Kidney epithelial cell (primary cell): ENCODE data around the gene KCNE4. TPM values are rescaled to one million over a fixed set of nuclear protein-coding genes. Genes with fewer than 3 reads are reported as not detected.

Experiments
- DNase-seq: peaks from one replicate; pipeline ENCODE4 v3.0.0-alpha.2; 2010; ENCODE audit warnings: low read depth
- H3K27me3 ChIP-seq: 2 replicates; pipeline ENCODE4 v1.6.0; 2011; ENCODE audit warnings: low read length; ENCODE audit not compliant: control insufficient read depth, insufficient read depth
- H3K36me3 ChIP-seq: 2 replicates; pipeline ENCODE4 v1.5.1; 2011; ENCODE audit warnings: low read length; ENCODE audit not compliant: control insufficient read depth, insufficient read depth
- H3K4me3 ChIP-seq: 2 replicates; pipeline ENCODE4 v1.5.1; 2011; ENCODE audit warnings: low read depth, mild to moderate bottlenecking, control low read depth, low read length
- total RNA-seq: library from RNA; depleted of rRNA; stranded (reverse); fragments of >200 nt; gene quantifications from 2 replicates; pipeline ENCODE4 v1.2.3, GENCODE V29; 2015
- TF ChIP-seq, protein P1 (sequence below): IDR thresholded peaks from 2 replicates; pipeline ENCODE4 v1.5.1; 2011; ENCODE audit warnings: mild to moderate bottlenecking, moderate library complexity, low read length, control low read depth, inconsistent platforms; ENCODE audit not compliant: insufficient read depth, poor library complexity, severe bottlenecking

The KCNE4 gene
- total RNA-seq, 1 donor from 2014 or later = 0.25 TPM

DNA sequence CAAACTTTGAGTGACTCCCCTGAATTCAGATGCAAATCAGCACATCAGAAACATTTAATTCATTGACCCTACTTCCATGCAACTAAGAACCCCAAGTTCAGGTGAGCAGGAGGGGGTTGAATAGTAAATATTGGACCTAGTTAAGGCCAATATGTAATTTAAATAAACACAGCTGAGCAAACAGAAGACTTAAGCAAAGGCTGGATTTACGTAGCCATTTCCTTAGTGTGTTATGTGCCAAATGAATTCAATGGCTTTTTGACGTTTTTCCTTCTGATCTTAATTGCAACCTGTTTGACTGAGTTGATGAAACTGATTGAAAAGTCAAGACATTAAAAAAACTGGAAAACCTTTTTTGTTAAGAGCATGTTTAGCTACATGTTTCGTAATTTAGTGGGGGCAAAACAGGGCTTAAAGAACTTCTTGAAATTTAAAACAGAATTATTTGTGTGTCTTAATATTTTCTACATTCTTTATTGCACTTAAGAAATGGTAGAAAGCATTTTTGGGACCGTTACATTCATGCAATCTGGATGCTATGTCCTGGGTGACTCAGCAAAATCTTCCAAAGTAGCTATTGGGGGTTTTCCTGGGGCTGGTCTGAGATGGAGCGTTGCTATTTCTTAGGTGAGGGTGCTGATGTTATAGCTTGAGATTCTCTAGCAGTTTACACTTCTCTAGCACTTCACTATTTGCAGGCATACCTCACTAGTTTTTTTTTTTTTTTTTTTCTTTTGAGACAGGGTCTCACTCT lies 25.5 kb upstream of the KCNE4 start:
- TF ChIP-seq, protein P1, sequence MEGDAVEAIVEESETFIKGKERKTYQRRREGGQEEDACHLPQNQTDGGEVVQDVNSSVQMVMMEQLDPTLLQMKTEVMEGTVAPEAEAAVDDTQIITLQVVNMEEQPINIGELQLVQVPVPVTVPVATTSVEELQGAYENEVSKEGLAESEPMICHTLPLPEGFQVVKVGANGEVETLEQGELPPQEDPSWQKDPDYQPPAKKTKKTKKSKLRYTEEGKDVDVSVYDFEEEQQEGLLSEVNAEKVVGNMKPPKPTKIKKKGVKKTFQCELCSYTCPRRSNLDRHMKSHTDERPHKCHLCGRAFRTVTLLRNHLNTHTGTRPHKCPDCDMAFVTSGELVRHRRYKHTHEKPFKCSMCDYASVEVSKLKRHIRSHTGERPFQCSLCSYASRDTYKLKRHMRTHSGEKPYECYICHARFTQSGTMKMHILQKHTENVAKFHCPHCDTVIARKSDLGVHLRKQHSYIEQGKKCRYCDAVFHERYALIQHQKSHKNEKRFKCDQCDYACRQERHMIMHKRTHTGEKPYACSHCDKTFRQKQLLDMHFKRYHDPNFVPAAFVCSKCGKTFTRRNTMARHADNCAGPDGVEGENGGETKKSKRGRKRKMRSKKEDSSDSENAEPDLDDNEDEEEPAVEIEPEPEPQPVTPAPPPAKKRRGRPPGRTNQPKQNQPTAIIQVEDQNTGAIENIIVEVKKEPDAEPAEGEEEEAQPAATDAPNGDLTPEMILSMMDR = no peak
- no peaks in the 10 kb centered on the region for H3K36me3 ChIP-seq
- no peaks in the 10 kb centered on the region for H3K27me3 ChIP-seq
- DNase-seq = no peak
- H3K4me3 ChIP-seq = no peak overlapping the region

DNA sequence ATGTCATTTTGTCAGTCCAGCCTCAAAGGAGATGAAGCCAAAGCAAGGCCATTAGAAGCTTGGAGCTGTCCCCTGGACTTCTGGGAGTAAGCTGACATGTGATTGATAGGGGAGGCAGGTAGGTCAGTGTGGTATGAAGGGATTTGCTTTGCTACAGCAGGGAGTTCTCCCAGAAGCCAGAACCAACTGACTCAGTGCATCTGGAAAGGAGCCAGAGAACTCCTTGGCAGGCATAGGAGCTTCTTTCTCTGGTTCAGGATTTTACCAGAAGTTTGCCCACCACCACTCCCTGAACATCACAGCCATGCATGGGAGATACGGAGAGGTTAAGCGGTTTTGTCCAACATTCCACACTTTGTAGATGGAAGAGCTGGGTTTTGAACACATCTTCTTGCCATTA lies 24.5 kb upstream of the KCNE4 start:
- H3K36me3 ChIP-seq = no peaks in the 10 kb centered on the region
- no peaks in the 10 kb centered on the region for H3K27me3 ChIP-seq
- DNase-seq = peak; percentile 25
- TF ChIP-seq, protein P1 = no peak
- no peak overlapping the region for H3K4me3 ChIP-seq

DNA sequence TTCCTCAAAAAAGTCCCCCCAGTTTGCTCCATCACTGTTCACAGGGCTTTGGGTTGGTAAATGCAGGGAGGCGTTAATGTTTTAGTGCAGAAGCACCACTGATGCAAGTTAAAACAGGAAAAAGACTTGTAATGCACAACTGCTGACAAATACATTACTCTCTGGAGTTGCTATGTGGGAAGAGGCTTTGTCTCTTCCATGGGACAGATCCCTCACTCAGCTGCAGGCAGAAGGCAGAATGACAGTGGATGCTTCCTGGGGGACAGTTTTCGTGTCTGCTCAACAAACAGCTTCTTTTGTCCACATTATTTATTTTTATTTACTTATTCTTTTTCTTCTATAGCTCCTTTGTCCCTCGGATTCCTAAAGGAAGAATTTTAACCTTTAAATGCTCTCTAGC lies 22.7 kb upstream of the KCNE4 start:
- Histone ChIP-seq H3K36me3 (no peaks in the 10 kb centered on the region), H3K27me3 (no peaks in the 10 kb centered on the region), H3K4me3 (no peak overlapping the region)
- TF ChIP-seq, protein P1 = no peak
- no peak for DNase-seq

DNA sequence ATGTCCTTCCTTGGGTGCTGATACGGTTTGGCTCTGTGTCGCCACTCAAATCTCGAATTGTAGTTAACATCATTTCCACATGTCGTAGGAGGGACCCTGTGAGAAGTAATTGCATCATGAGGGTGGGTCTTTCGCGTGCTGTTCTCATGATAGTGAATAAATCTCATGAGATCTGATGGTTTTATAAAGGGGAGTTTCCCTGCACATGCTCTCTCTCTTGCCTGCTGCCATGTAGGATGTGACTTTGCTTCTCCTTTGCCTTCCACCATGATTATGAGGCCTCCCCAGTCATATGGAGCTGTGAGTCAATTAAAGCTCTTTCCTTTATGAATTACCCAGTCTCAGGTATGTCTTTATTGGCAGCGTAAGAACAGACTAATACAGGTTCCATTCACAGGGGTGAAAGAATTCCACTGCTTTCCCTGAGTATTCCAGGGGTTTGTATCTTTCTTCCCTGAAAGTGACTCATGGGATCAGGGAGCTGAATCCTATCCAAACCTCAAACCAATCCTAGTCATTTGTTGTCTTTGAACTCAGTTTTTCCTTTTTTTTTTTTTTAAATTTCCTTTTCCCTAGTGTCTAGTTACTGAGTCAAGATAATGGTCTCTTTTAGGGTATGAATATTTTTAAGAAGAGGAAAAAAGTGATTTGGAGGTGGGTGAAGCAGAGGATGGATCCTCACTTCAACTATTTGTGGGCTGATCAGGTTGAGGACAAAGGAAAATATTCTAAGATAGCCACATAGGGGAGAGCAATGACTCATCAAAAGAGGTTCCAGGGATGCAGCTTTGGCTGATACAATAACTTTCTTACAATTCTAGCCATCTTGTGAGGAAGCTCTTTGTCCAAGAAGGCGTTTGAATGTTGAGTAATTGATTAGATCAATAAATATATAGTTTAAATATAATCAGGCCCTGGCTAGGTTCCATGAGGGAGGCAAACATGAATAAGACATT lies 19.5 kb upstream of the KCNE4 start:
- TF ChIP-seq, protein P1 = no peak
- no peak overlapping the region for H3K4me3 ChIP-seq
- no peaks in the 10 kb centered on the region for H3K27me3 ChIP-seq
- no peak for DNase-seq
- H3K36me3 ChIP-seq = no peaks in the 10 kb centered on the region

DNA sequence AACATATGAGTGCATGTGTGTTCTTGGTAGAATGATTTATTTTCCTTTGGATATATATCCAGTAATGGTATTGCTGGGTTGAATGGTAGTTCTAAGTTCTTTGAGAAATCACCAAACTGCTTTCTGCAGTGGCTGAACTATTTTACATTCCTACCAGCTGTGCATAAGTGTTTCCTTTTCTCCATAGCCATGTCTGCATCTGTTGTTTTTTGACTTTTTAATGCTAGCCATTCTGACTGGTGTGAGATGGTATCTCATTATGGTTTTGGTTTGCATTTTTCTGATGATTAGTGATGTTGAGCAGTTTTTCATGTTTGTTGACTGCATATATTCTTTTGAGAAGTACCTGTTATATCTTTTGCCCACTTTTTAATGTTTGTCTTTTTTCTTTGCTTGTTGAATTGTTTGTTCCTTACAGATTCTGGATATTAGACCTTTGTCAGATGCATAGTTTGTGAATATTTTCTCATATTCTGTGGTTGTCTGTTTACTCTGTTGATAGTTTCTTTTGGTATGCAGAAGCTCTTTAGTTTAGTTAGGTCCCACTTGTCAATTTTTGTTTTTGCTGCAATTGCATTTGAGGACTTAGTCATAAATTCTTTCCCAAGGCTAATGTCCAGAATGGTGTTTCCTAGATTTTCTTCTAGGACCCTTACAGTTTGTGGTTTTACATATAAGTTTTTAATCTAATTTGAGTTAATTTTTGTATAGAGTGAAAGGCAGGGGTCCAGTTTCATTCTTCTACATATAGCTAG lies 17.6 kb upstream of the KCNE4 start:
- H3K36me3 ChIP-seq = no peaks in the 10 kb centered on the region
- H3K4me3 ChIP-seq = no peak overlapping the region
- DNase-seq = no peak
- no peaks in the 10 kb centered on the region for H3K27me3 ChIP-seq
- TF ChIP-seq, protein P1 = no peak
